ENCODE measurements around the gene AGAP1. TPM values are rescaled to one million over a fixed set of nuclear protein-coding genes. Genes with fewer than 3 reads are reported as not detected.

Gene AGAP1
- total RNA-seq, 1 donor from 2014 or later = 36.2 TPM

GRCh38 chr2:235747786-235748091 is 253.9 kb downstream of the AGAP1 start:
- DNase-seq (no peak), ATAC-seq (no peak)
- TF ChIP-seq CTCF (IDR thresholded peaks at IDR 0.05) = no peak
- no peak overlapping the region for H3K4me3 ChIP-seq
- H3K36me3 ChIP-seq = peaks cover 51% of the 10 kb centered on the region
- intact Hi-C loops (cut with DNase I) = loop anchor here (10.0 kb wide), 1 partner anchor 153 kb away; no protein-coding TSS in a partner anchor
- no peaks in the 10 kb centered on the region for H3K9me3 ChIP-seq
- H3K4me1 ChIP-seq = no peaks in the 10 kb centered on the region
- H3K27me3 ChIP-seq (ENCODE audit: low read depth) = no peaks in the 10 kb centered on the region
- H3K27ac ChIP-seq = no peak overlapping the region

GRCh38 chr2:235749121-235749770 is 255.4 kb downstream of the AGAP1 start:
- Histone ChIP-seq H3K27me3 (ENCODE audit: low read depth) (no peaks in the 10 kb centered on the region), H3K4me3 (no peak overlapping the region), H3K36me3 (peaks cover 51% of the 10 kb centered on the region), H3K9me3 (no peaks in the 10 kb centered on the region), H3K27ac (no peak overlapping the region), H3K4me1 (no peaks in the 10 kb centered on the region)
- no peak for ATAC-seq
- no peak for TF ChIP-seq CTCF (IDR thresholded peaks at IDR 0.05)
- intact Hi-C loops (cut with DNase I) = loop anchor here (10.0 kb wide), 1 partner anchor 154 kb away; no protein-coding TSS in a partner anchor
- no peak for DNase-seq

GRCh38 chr2:235749771-235750160 is 255.9 kb downstream of the AGAP1 start:
- DNase-seq (no peak), ATAC-seq (no peak)
- Histone ChIP-seq H3K27ac (no peak overlapping the region), H3K4me1 (no peaks in the 10 kb centered on the region), H3K9me3 (no peaks in the 10 kb centered on the region), H3K27me3 (ENCODE audit: low read depth) (no peaks in the 10 kb centered on the region), H3K4me3 (no peak overlapping the region), H3K36me3 (peaks cover 46% of the 10 kb centered on the region)
- no peak for TF ChIP-seq CTCF (IDR thresholded peaks at IDR 0.05)
- intact Hi-C loops (cut with DNase I) = loop anchor here (10.0 kb wide), 1 partner anchor 155 kb away; no protein-coding TSS in a partner anchor

- H3K27me3 ChIP-seq (ENCODE audit: low read depth) = no peaks in the 10 kb centered on the region
- ATAC-seq (no peak), DNase-seq (no peak)
Measured at GRCh38 chr2:235752846-235753245, 259.0 kb downstream of the AGAP1 start.

GRCh38 chr2:235754357-235755207 is 260.7 kb downstream of the AGAP1 start:
- Histone ChIP-seq H3K36me3 (peaks cover 25% of the 10 kb centered on the region), H3K27ac (no peak overlapping the region), H3K4me1 (no peaks in the 10 kb centered on the region), H3K27me3 (ENCODE audit: low read depth) (no peaks in the 10 kb centered on the region), H3K9me3 (no peaks in the 10 kb centered on the region), H3K4me3 (no peak overlapping the region)
- intact Hi-C loops (cut with DNase I) = no loop called here
- TF ChIP-seq CTCF (IDR thresholded peaks at IDR 0.05) = no peak
- no peak for DNase-seq
- ATAC-seq = no peak

More at GRCh38 chr2:235752846-235753245, 259.0 kb downstream of the AGAP1 start:
- intact Hi-C loops (cut with DNase I) = no loop called here
- Histone ChIP-seq H3K4me3 (no peak overlapping the region), H3K27ac (no peak overlapping the region), H3K9me3 (no peaks in the 10 kb centered on the region), H3K36me3 (peaks cover 32% of the 10 kb centered on the region), H3K4me1 (no peaks in the 10 kb centered on the region)
- TF ChIP-seq CTCF (IDR thresholded peaks at IDR 0.05) = no peak

All from lower lobe of right lung (tissue), 2 donors.